GM21737 (cell line): ENCODE data around the gene ID2.

ENCODE experiments used
- ATAC-seq: cut with Tn5 transposase; IDR thresholded peaks from one replicate; pipeline ENCODE4 v1.9.1; 2021; ENCODE audit warnings: mild to moderate bottlenecking, moderate library complexity; ENCODE audit not compliant: unreplicated experiment

ID2 gene, protein sequence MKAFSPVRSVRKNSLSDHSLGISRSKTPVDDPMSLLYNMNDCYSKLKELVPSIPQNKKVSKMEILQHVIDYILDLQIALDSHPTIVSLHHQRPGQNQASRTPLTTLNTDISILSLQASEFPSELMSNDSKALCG

DNA sequence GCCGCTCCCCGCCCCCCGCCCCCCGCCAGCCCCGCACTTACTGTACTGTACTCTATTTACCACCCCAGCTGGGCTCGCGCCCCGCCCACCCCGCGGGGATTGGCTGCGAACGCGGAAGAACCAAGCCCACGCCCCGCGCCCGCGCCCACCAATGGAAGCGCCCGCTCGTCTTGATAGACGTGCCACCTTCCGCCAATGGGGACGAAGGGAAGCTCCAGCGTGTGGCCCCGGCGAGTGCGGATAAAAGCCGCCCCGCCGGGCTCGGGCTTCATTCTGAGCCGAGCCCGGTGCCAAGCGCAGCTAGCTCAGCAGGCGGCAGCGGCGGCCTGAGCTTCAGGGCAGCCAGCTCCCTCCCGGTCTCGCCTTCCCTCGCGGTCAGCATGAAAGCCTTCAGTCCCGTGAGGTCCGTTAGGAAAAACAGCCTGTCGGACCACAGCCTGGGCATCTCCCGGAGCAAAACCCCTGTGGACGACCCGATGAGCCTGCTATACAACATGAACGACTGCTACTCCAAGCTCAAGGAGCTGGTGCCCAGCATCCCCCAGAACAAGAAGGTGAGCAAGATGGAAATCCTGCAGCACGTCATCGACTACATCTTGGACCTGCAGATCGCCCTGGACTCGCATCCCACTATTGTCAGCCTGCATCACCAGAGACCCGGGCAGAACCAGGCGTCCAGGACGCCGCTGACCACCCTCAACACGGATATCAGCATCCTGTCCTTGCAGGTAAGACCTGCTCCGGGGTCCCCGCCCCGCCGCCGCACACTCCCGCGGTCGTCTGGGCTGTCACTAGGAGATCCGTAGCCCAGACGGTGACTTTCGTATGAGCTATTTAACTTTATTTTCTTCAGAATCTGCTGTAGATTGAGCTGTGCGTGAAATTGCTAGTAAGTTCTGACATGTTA is at the start of gene ID2:
TSS of gene ID2 (plus strand) at position 271 of the 907 bp plus-strand sequence. CDS start at position 381, 110 bp downstream.
- ATAC-seq, result peak; percentile 69

- ATAC-seq, result no peak
These were observed 49.1 kb upstream of the ID2 start for GRCh38 chr2:8632755-8633154.

DNA sequence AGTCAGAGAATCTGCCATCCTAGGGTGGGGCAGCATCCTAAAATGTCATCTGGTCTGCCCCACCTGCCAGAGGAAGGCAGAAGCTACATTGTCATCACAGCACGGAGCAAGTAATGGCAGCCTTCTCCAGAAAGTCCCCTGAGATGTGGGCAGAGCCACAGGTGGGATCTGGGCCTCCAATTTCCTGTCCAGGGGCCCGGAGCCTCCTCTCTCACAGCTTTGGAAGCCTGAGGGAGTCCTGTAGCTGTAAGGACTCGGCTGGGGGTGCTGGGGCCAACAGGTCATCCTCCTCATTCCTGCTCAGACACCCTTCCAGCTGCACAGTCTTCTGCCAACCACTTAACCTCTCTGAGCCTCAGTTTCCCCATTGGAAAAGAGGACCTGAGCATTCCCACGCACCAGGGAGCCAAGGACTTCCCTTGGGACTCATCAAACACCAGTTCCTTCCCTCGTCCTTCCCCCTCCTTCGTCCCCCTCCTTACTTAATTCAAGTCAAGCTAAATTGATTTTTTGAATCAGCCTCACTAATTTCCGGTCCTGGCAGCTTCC is 48.6 kb upstream of the ID2 start:
- ATAC-seq, result no peak

GRCh38 chr2:8633735-8634313 is 48.0 kb upstream of the ID2 start:
- no peak for ATAC-seq

- no peak for ATAC-seq
These were observed 47.2 kb upstream of the ID2 start for GRCh38 chr2:8634466-8635172.

- no peak for ATAC-seq
These were observed 45.8 kb upstream of the ID2 start for GRCh38 chr2:8636041-8636491.

DNA sequence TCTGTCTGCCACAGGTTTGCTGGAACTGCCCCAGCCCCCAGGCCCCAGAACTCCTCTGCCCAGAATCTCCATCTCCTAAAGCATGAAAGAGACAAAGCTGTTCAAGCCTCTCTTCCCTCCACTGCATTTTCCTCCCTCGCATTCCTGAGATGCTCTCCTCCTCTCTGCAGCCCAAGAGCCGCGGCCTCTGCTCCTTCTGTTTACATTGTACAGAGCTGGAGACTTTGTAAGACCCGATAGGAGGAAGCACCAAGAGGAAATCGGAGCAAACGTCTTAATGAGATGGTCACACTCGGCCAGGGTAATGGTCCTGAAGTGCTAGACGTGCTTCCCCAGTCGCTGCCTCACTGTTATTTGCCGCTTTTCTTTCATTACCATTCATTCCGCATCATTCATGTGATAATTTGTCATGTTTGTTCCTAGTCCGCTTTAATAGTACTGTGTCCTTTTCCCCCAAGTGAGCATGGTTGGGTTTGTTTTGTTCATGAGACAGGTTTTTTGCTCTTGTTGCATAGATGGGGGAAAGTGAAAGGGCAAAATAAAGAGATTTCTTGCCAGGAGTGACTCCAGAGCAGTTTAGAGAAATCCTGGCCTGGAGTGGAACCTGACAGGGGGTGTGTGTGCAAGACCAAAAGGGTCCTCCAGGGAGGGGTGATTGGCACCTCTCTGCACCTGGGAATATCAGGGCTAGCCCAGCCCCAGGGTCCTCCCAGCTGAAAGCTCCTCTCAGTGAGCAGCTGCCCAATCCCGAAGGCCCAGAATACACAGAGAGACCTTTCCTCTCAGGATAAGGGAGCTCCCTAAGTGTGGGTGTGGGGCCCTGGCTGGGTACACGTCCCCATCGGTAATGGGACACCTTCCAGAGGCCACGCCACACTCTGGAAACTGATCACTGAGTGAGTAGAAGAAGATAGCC is 44.9 kb upstream of the ID2 start:
- ATAC-seq, result no peak

DNA sequence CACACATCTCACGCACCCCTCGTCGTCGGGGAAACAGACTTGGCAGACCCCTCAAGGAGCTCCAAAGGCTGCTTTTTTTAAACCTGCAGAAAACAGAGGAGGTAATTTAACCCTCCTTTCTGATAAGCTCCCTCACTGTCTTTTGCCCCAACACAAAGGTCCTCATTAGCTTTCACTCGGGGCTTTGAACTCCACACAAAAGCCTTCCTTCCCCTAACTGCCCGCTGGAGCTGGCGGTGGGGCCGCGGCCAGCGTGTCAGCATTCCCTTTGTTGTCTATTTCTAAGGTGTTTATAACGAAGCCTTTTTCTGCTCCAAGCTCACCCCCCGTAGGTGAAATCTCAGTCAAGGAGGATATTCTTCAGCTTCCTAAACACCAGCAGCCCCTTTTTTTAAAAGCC is 43.5 kb upstream of the ID2 start:
- no peak for ATAC-seq

DNA sequence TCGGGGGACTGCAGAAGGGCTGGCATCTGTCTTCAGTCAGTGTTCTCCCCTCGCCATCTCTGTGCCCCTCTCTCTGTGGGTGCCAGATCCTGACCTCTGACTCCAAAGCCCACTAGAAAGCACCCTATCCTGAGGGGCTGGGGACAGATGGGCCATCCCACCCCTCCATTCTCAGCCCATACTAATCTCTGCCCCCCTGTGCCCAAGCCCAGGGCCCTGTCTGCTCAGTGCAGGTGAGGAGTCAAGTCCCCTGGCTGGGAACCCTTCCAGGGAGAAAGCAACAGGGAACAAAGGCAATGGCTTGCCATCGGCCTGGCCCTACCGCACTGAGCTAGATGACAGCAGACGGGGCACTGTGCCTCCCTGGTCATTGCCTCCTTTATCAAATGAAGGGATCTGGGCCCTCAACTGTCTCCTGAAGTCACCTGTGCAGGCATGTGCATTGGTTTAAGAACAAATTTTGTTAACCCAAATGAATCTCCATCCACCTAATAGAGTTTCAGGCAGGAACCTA is 42.7 kb upstream of the ID2 start:
- no peak for ATAC-seq

- no peak for ATAC-seq
These were observed 41.4 kb upstream of the ID2 start for GRCh38 chr2:8640498-8640897.

GRCh38 chr2:8641301-8641965 is 40.4 kb upstream of the ID2 start:
- ATAC-seq, result no peak

- ATAC-seq, result no peak
These were observed 39.3 kb upstream of the ID2 start for GRCh38 chr2:8642366-8643068.

DNA sequence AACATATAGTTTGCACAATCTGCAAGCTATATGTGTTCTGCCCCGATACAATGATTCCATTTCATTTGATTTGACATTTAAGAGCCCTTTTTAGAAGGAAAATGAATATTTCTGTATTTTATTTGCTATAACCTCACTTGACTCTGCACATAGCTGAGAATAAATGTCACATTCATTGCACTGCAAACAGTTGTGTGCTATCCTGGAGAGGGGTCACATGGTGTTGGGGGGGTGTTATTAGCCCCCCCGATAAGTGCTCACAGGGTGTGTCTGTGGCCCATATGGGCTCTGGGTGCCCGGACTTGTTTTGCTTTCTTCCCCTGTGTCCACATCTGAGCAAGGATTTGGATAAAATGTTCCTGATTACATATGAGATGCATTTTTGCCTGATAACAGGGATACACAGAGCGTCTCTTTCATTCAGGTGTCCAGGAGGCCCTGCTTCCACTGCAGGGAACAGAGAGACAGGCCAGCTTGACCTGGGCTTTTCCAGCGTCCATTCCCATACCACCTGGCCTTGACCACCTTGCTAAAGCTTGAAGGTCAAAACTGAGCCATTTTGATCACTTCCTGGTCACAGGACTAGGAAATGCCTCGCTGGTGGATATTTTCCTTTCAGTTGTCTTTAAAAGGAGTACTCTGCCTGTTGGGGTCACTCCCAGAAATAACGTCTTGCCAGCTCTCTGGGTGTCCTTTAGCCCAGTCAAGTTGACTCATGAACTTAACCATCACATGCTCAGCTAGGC is 38.4 kb upstream of the ID2 start:
- no peak for ATAC-seq

DNA sequence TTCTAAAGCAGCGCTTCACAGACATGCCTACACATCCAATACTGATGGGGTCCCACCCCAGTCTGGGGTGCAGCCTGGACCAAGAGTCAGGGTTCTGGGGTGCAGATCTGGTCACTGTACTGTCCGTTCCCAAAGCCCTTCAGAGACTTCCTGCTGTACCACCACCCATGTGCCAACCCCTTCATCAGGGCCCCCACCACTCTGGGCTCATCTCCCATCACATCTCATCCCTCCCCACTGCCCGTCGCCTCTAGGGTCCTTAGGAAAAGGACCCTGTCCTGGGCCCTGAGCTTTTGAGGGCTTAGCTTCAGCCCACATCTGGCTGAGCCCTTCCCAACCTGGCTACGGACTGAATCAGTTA is 37.9 kb upstream of the ID2 start:
- ATAC-seq, result no peak

DNA sequence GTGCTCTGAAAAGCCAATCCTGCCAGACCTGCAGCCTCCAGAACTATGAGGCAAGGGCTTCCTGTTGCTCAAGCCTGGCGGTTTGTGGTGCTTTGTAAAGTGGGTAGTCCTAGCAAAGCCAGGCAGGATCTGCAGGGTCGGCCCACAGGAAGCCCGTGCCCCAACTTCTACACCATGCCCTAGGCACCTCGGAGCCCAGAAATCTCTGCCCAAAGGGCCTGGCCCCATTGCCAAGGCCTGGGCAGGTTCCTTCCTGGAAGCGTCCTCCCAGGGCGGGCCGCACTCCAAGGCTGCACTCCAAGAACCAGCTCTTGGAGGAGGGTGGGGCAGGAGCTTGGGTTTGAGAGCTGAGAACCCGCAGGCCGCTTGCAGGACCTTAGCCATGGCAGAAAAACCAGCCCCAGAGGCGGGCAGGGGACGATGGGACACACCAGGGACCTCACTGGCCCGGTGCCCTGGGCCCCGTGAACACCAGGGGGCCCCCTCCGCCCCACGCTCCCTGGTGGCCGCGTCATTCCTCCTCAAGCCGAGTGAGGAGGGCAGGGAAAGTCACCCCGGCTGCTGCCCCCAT is 37.2 kb upstream of the ID2 start:
- ATAC-seq, result no peak

DNA sequence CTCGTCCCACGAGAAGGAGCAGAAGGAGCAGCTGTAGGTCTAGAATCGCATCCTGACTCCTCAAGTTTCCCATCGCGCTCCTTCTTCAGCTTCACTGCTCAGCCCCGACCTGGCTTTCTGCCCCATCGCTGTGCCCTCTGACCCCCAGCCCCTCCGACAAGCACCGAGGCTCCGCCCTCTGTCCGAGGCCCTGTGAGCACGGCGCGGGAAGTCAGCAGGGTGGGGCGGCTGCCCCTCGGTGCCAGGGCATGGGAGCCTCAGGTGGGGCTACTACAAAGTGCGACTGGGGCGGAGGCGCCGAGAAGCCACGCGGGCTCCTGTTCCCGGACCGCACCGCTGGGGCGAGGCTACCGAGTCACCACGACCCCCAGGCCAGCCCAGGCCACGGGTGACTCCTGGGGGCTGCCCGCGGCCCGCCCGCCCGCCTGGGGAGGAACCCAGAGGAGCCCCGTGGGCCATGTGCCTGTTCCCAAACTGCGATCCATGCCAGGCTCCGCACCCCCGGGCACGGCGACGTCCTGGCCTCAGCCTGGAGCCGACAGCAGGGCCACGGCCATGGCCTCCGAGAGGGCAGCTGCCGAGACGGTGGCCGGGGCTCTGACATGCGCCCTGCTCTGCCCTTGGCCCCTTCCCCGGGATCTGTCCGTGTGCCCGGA is 36.6 kb upstream of the ID2 start:
- no peak for ATAC-seq

DNA sequence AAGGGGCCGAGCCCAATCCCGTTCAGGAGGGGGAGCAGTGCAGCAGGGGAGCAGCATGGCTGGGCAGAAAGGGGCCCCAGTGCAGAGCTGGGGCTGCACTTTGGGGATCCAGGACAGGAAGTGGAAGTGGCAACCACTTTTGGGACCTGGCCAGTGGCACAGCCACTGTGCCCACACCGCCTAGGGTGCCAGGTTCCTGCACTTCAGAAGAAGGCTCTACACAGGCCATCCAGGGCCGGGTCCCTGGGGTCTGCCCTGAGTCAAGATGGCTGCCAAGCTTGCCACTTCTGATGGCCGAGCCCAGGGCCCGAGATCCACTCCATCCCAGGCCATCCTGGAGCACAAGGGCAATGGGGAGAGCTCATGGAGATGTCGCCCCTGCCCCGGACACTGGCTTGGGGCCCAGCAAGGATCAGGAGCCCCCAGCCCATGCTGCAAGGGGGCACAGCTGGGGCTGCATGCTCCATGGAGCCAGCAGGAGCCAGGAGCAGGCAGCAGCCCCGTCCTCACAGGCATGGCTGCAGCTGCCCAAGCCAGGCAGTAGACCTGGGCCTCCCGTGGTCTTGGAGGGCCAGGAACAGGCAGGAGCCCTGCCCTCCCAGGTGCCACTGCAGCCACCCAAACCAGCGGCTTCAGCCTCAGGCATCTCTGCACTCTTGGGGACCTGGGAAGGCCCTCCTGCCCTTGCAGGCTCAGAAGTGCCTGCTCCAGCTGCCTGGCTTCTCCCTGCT is 35.0 kb upstream of the ID2 start:
- no peak for ATAC-seq
